H9 (cell line): Measurements from ENCODE around the gene ZNF776. TPM values are rescaled to one million over a fixed set of nuclear protein-coding genes. Genes with fewer than 3 reads are reported as not detected.

Experiments used
- DNase-seq: peaks from one replicate; pipeline ENCODE4 v3.0.0-alpha.2; 2017
- H2AFZ ChIP-seq: one replicate; pipeline ENCODE4 v1.6.1; 2013; ENCODE audit warnings: mild to moderate bottlenecking, low read length, control low read depth, moderate library complexity
- H2AK5ac ChIP-seq: 2 replicates; pipeline ENCODE4 v1.6.1; 2013; ENCODE audit warnings: low read length, control low read depth, mixed read lengths; ENCODE audit not compliant: insufficient read length
- H2BK120ac ChIP-seq: one replicate; pipeline ENCODE4 v1.6.1; 2013; ENCODE audit warnings: low read depth, mild to moderate bottlenecking, low read length, control low read depth, inconsistent platforms; ENCODE audit not compliant: poor library complexity, severe bottlenecking
- H2BK12ac ChIP-seq: 2 replicates; pipeline ENCODE4 v1.6.1; 2013; ENCODE audit warnings: low read length, control low read depth, mixed read lengths, low read depth; ENCODE audit not compliant: insufficient read length
- H2BK15ac ChIP-seq: 2 replicates; pipeline ENCODE4 v1.6.1; 2013; ENCODE audit warnings: low read depth, low read length, control low read depth
- H2BK20ac ChIP-seq: one replicate; pipeline ENCODE4 v1.6.1; 2013; ENCODE audit warnings: low read depth, mild to moderate bottlenecking, low read length, control low read depth, inconsistent platforms; ENCODE audit not compliant: poor library complexity, severe bottlenecking
- H2BK5ac ChIP-seq: 2 replicates; pipeline ENCODE4 v1.6.1; 2013; ENCODE audit warnings: low read length, control low read depth, mixed read lengths; ENCODE audit not compliant: insufficient read length
- H3K14ac ChIP-seq: 2 replicates; pipeline ENCODE4 v1.6.1; 2013; ENCODE audit warnings: low read length, control low read depth; ENCODE audit not compliant: insufficient read depth
- H3K18ac ChIP-seq: 2 replicates; pipeline ENCODE4 v1.6.1; 2013; ENCODE audit warnings: low read depth, mild to moderate bottlenecking, mixed read lengths, low read length, control low read depth; ENCODE audit not compliant: insufficient read length
- H3K23ac ChIP-seq: 2 replicates; pipeline ENCODE4 v1.6.1; 2013; ENCODE audit warnings: low read length, control low read depth, mixed read lengths, low read depth; ENCODE audit not compliant: insufficient read length
- H3K23me2 ChIP-seq: 2 replicates; pipeline ENCODE4 v1.6.1; 2013; ENCODE audit warnings: low read depth, mild to moderate bottlenecking, mixed read lengths, low read length, control low read depth; ENCODE audit not compliant: insufficient read length, poor library complexity, severe bottlenecking
- H3K27ac ChIP-seq: 2 replicates; pipeline ENCODE4 v1.5.1; 2013; ENCODE audit warnings: low read length, control low read depth, mixed read lengths, low read depth; ENCODE audit not compliant: insufficient read length
- H3K27me3 ChIP-seq: 2 replicates; pipeline ENCODE4 v1.6.1; 2013; ENCODE audit warnings: low read length, control low read depth, inconsistent platforms; ENCODE audit not compliant: insufficient read depth
- H3K4ac ChIP-seq: 2 replicates; pipeline ENCODE4 v1.6.1; 2013; ENCODE audit warnings: low read depth, mild to moderate bottlenecking, control low read depth, inconsistent platforms, low read length, moderate library complexity
- H3K4me1 ChIP-seq: 2 replicates; pipeline ENCODE4 v1.6.1; 2013; ENCODE audit warnings: low read length, control low read depth, inconsistent platforms; ENCODE audit not compliant: insufficient read depth
- H3K4me2 ChIP-seq: 2 replicates; pipeline ENCODE4 v1.6.1; 2013; ENCODE audit warnings: low read length, control low read depth, mixed read lengths; ENCODE audit not compliant: insufficient read length, insufficient read depth
- H3K56ac ChIP-seq: 2 replicates; pipeline ENCODE4 v1.6.1; 2013; ENCODE audit warnings: low read depth, mild to moderate bottlenecking, mixed read lengths, low read length, control low read depth; ENCODE audit not compliant: insufficient read length
- H3K79me1 ChIP-seq: 2 replicates; pipeline ENCODE4 v1.6.1; 2013; ENCODE audit warnings: low read depth, mild to moderate bottlenecking, moderate library complexity, low read length, control low read depth, inconsistent platforms; ENCODE audit not compliant: insufficient read depth, poor library complexity, severe bottlenecking
- H3K79me2 ChIP-seq: 2 replicates; pipeline ENCODE4 v1.6.1; 2013; ENCODE audit warnings: low read length, control low read depth, inconsistent platforms; ENCODE audit not compliant: insufficient read depth
- H3K9ac ChIP-seq: 2 replicates; pipeline ENCODE4 v1.6.1; 2013; ENCODE audit warnings: low read length, control low read depth, mixed read lengths; ENCODE audit not compliant: insufficient read length; ENCODE audit errors: extremely low read depth
- H3K9me3 ChIP-seq: one replicate; pipeline ENCODE4 v1.6.1; 2013; ENCODE audit warnings: low read depth, low read length, inconsistent platforms; ENCODE audit not compliant: control insufficient read depth
- H3T11ph ChIP-seq: one replicate; pipeline ENCODE4 v1.6.1; 2013; ENCODE audit warnings: mild to moderate bottlenecking, low read length, control low read depth, inconsistent platforms
- H4K20me1 ChIP-seq: one replicate; pipeline ENCODE4 v1.6.1; 2013; ENCODE audit not compliant: control insufficient read depth, insufficient read length, insufficient read depth
- H4K5ac ChIP-seq: 2 replicates; pipeline ENCODE4 v1.6.1; 2013; ENCODE audit warnings: low read depth, mild to moderate bottlenecking, mixed read lengths, low read length, control low read depth; ENCODE audit not compliant: insufficient read length
- H4K8ac ChIP-seq: replicated peaks from 2 replicates; pipeline ENCODE4 v1.6.1; 2013; ENCODE audit warnings: low read length, control low read depth, mixed read lengths, low read depth; ENCODE audit not compliant: insufficient read length
- H4K91ac ChIP-seq: 2 replicates; pipeline ENCODE4 v1.6.1; 2013; ENCODE audit warnings: low read depth, mild to moderate bottlenecking, moderate library complexity, mixed read lengths, low read length, control low read depth; ENCODE audit not compliant: insufficient read length
- H3K27ac Mint-ChIP-seq, 3 experiments: 2 replicates in 2 of 3; 3 replicates in 1 of 3; pipeline ENCODE4 v1.8.0; 2020 to 2021; ENCODE audit warnings: mixed read lengths in 3 of 3, mild to moderate bottlenecking in 1 of 3, moderate library complexity in 1 of 3
- H3K27me3 Mint-ChIP-seq: 2 replicates; pipeline ENCODE4 v1.8.0; 2021; ENCODE audit warnings: low read depth, mild to moderate bottlenecking, moderate library complexity, mixed read lengths
- H3K36me3 Mint-ChIP-seq, 3 experiments: 2 replicates in 2 of 3; 3 replicates in 1 of 3; pipeline ENCODE4 v1.8.0; 2020 to 2021; ENCODE audit warnings: low read depth in 3 of 3, mixed read lengths in 3 of 3; ENCODE audit not compliant: insufficient read depth in 1 of 3
- H3K4me1 Mint-ChIP-seq, 2 experiments: 2 replicates each; pipeline ENCODE4 v1.8.0; 2020; ENCODE audit warnings: mixed read lengths in 2 of 2
- H3K4me3 Mint-ChIP-seq, 2 experiments: 2 replicates in 1 of 2; 3 replicates in 1 of 2; pipeline ENCODE4 v1.8.0; 2020 to 2021; ENCODE audit warnings: mild to moderate bottlenecking in 2 of 2, mixed read lengths in 2 of 2, moderate library complexity in 1 of 2
- H3K9me3 Mint-ChIP-seq, 2 experiments: 2 replicates in 1 of 2; 3 replicates in 1 of 2; pipeline ENCODE4 v1.8.0; 2020; ENCODE audit warnings: mild to moderate bottlenecking in 2 of 2, mixed read lengths in 2 of 2, moderate library complexity in 1 of 2
- WGBS: extraction: QIAGEN DNeasy Blood & Tissue Kit; methylation state at CpG from one replicate; pipeline ENCODE4 v1.1.7; 2013; ENCODE audit warnings: missing lambda C conversion rate, low lambda C conversion rate, mixed read lengths; ENCODE audit not compliant: insufficient read length; ENCODE audit errors: extremely low coverage; 5-methylcytosine and 5-hydroxymethylcytosine counted together
- total RNA-seq: library from RNA; stranded (reverse); gene quantifications from 2 replicates; pipeline ENCODE4 v1.2.1, GENCODE V29; 2021
- TF ChIP-seq, protein P1 (sequence below): fragments of 200-600 bp; sonication (generic); conservative IDR thresholded peaks from 3 replicates; pipeline ENCODE4 v1.8.0; 2021; ENCODE audit warnings: antibody characterized with exemption, mild to moderate bottlenecking

ZNF776 gene
- total RNA-seq, 1 experiment from 2014 or later: 19.7 TPM

DNA sequence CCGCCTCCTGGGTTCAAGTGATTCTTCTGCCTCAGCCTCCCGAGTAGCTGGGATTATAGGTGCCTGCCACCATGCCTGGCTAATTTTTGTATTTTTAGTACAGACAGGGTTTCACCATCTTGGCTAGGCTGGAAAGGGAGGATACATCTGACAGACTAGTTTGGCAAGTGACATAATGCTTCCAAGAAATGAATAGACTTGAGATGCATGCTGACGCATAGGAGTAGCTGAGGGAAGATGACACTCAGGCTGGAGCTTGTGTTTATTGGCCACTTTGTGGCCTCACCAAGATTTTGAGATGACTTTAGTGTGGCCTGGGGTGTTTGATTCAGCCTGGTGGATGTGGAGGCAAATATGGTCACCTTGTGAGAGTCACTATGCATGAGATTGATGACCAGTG is 26.9 kb downstream of the ZNF776 start:
- Mint-ChIP-seq H3K4me1 (peaks cover 11 to 16% of the 10 kb centered on the region in 2 experiments), H3K4me3 (no peak overlapping the region)
- DNase-seq: no peak

More for the DNA sequence above, 26.9 kb downstream of the ZNF776 start:
- no peak overlapping the region for H3K23ac ChIP-seq
- no peak overlapping the region for H3T11ph ChIP-seq
- no peak overlapping the region for H2AFZ ChIP-seq
- no peak overlapping the region for H3K9ac ChIP-seq
- TF ChIP-seq, protein P1, sequence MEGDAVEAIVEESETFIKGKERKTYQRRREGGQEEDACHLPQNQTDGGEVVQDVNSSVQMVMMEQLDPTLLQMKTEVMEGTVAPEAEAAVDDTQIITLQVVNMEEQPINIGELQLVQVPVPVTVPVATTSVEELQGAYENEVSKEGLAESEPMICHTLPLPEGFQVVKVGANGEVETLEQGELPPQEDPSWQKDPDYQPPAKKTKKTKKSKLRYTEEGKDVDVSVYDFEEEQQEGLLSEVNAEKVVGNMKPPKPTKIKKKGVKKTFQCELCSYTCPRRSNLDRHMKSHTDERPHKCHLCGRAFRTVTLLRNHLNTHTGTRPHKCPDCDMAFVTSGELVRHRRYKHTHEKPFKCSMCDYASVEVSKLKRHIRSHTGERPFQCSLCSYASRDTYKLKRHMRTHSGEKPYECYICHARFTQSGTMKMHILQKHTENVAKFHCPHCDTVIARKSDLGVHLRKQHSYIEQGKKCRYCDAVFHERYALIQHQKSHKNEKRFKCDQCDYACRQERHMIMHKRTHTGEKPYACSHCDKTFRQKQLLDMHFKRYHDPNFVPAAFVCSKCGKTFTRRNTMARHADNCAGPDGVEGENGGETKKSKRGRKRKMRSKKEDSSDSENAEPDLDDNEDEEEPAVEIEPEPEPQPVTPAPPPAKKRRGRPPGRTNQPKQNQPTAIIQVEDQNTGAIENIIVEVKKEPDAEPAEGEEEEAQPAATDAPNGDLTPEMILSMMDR: no peak
- H2BK5ac ChIP-seq: no peak overlapping the region
- H3K9me3 ChIP-seq: no peaks in the 10 kb centered on the region
- H3K14ac ChIP-seq: no peak overlapping the region
- Mint-ChIP-seq H3K9me3 (peaks cover 0 to 3% of the 10 kb centered on the region in 2 experiments; a peak in 2 of 5 replicates), H3K36me3 (peaks cover 44 to 61% (median 50%) of the 10 kb centered on the region in 3 experiments; a peak in 6 of 7 replicates), H3K27me3 (no peaks in the 10 kb centered on the region), H3K27ac (peak overlapping the region in 1 of 3 experiments; percentile 36; a peak in 3 of 7 replicates)
- no peak overlapping the region for H2BK15ac ChIP-seq
- no peak overlapping the region for H3K27ac ChIP-seq
- no peak overlapping the region for H4K8ac ChIP-seq
- H3K18ac ChIP-seq: no peak overlapping the region
- H2BK12ac ChIP-seq: no peak overlapping the region
- no peaks in the 10 kb centered on the region for H3K4me1 ChIP-seq
- peaks cover 2% of the 10 kb centered on the region for H3K23me2 ChIP-seq
- H3K4ac ChIP-seq: no peak overlapping the region
- no peaks in the 10 kb centered on the region for H3K27me3 ChIP-seq
- H3K56ac ChIP-seq: no peak overlapping the region
- no peaks in the 10 kb centered on the region for H4K20me1 ChIP-seq
- H4K5ac ChIP-seq: no peak overlapping the region
- no peak overlapping the region for H2AK5ac ChIP-seq
- no peaks in the 10 kb centered on the region for H3K79me1 ChIP-seq
- no peak overlapping the region for H2BK120ac ChIP-seq
- WGBS: no CpG with 5 or more reads among the region's 3 CpGs
- H3K4me2 ChIP-seq: no peak overlapping the region
- no peak overlapping the region for H2BK20ac ChIP-seq
- H4K91ac ChIP-seq: no peak overlapping the region
- peaks cover 31% of the 10 kb centered on the region; the same call in 1 of the 2 replicates for H3K79me2 ChIP-seq
